Sigmoid colon (tissue), 7 donors: ENCODE data around the gene DAGLA. TPM values are rescaled to one million over a fixed set of nuclear protein-coding genes. Genes with fewer than 3 reads are reported as not detected.

Source experiments
- DNase-seq: peaks from one replicate; pipeline ENCODE4 v3.0.0-alpha.2; 2019
- H3K27ac ChIP-seq, 4 donors: fragments of 200-600 bp; sonication (generic); one replicate each; pipeline ENCODE4 v1.5.1; 2016 to 2019; ENCODE audit warnings: mild to moderate bottlenecking in 1 of 4
- H3K27me3 ChIP-seq, 3 donors: fragments of 200-600 bp; sonication (generic); one replicate each; pipeline ENCODE4 v1.5.1; 2019; ENCODE audit warnings: mild to moderate bottlenecking in 1 of 3
- H3K36me3 ChIP-seq, 4 donors: fragments of 200-600 bp; sonication (generic); one replicate each; pipeline ENCODE4 v1.5.1; 2016 to 2019
- H3K4me1 ChIP-seq, 4 donors: fragments of 200-600 bp; sonication (generic); one replicate each; pipeline ENCODE4 v1.5.1; 2017 to 2019
- H3K4me3 ChIP-seq, 4 donors: fragments of 200-600 bp; sonication (generic); one replicate each; pipeline ENCODE4 v1.5.1; 2017 to 2019; ENCODE audit warnings: mild to moderate bottlenecking in 2 of 4, moderate library complexity in 1 of 4
- H3K9me3 ChIP-seq, 4 donors: fragments of 200-600 bp in 3 of 4; sonication (generic) in 3 of 4; one replicate each; pipeline versions ENCODE4 v1.5.1 to v1.6.1; 2013 to 2019
- EP300 ChIP-seq, 4 donors: sonication (generic); formaldehyde crosslinking; IDR thresholded peaks; one replicate each; pipeline ENCODE4 v1.6.1; 2017; ENCODE audit warnings: antibody characterized with exemption in 4 of 4
- POLR2A ChIP-seq, 2 donors: fragments of 450-650 bp; IDR thresholded peaks; one replicate each; pipeline ENCODE4 v1.6.1; 2016; ENCODE audit warnings: antibody characterized with exemption in 2 of 2, mild to moderate bottlenecking in 2 of 2, moderate library complexity in 2 of 2
- POLR2AphosphoS5 ChIP-seq, 4 donors: sonication (generic); formaldehyde crosslinking; IDR thresholded peaks; one replicate each; pipeline ENCODE4 v1.6.1; 2017; ENCODE audit warnings: antibody characterized with exemption in 4 of 4
- WGBS, 2 donors: extraction: QIAGEN DNeasy Blood & Tissue Kit; methylation state at CpG; one replicate each; pipeline ENCODE4 v1.1.7; 2013; 5-methylcytosine and 5-hydroxymethylcytosine counted together
- intact Hi-C: fragments of 100-400 bp; cut with DNase I; formaldehyde crosslinking; loops from one replicate; pipeline ENCODE4 v1.15.1; 2023
- polyA plus RNA-seq, 3 donors: library from polyadenylated mRNA; stranded (reverse); fragments of 200-250 nt; gene quantifications; one replicate each; pipeline ENCODE4 v1.2.3, GENCODE V29; 2013
- total RNA-seq, 4 donors: library from RNA; depleted of rRNA; stranded (reverse); fragments of >200 nt; gene quantifications; one replicate each; pipeline ENCODE4 v1.1.0, GENCODE V29; 2016
- TF ChIP-seq, protein P1 (sequence below), 4 experiments: fragments of 450-650 bp in 3 of 4; fragments of 200-600 bp in 1 of 4; IDR thresholded peaks; one replicate each; pipeline ENCODE4 v1.5.1; 2016 to 2019; ENCODE audit warnings: antibody characterized with exemption in 4 of 4, mild to moderate bottlenecking in 3 of 4, moderate library complexity in 2 of 4
- donor health status: healthy with polysubstance abuse.
- donor health status: Bipolar disorder and iron deficiency.
- donor health status: healthy.

Gene DAGLA
- total and polyA plus RNA-seq, 7 donors, result 1.8 to 6.2 (median 2.1) TPM

- H3K27me3 ChIP-seq, result peaks cover 9 to 35% (median 10%) of the 10 kb centered on the region in 3 donors
- H3K36me3 ChIP-seq, result no peaks in the 10 kb centered on the region
- peaks cover 0 to 13% (median 10%) of the 10 kb centered on the region in 4 donors for H3K4me1 ChIP-seq
- no peak for TF ChIP-seq POLR2A (IDR thresholded peaks at IDR 0.05)
- TF ChIP-seq, protein P1, sequence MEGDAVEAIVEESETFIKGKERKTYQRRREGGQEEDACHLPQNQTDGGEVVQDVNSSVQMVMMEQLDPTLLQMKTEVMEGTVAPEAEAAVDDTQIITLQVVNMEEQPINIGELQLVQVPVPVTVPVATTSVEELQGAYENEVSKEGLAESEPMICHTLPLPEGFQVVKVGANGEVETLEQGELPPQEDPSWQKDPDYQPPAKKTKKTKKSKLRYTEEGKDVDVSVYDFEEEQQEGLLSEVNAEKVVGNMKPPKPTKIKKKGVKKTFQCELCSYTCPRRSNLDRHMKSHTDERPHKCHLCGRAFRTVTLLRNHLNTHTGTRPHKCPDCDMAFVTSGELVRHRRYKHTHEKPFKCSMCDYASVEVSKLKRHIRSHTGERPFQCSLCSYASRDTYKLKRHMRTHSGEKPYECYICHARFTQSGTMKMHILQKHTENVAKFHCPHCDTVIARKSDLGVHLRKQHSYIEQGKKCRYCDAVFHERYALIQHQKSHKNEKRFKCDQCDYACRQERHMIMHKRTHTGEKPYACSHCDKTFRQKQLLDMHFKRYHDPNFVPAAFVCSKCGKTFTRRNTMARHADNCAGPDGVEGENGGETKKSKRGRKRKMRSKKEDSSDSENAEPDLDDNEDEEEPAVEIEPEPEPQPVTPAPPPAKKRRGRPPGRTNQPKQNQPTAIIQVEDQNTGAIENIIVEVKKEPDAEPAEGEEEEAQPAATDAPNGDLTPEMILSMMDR (IDR thresholded peaks at IDR 0.05), result no peak
- no peak for TF ChIP-seq POLR2AphosphoS5 (IDR thresholded peaks at IDR 0.05)
- no peak for TF ChIP-seq EP300 (IDR thresholded peaks at IDR 0.05)
- DNase-seq, result no peak
- intact Hi-C loops, result loop anchor here (5.0 kb wide), 1 partner anchor 354 kb away; no protein-coding TSS in a partner anchor
- H3K27ac ChIP-seq, result no peak overlapping the region
- 22 to 42% methylated on average over 17 of the region's 17 CpGs for WGBS, 2 donors
- H3K4me3 ChIP-seq, result peak overlapping the region; percentile 21 to 52 (median 46)
- H3K9me3 ChIP-seq, result no peaks in the 10 kb centered on the region
Observed at GRCh38 chr11:61752925-61753521, 72.8 kb downstream of the DAGLA start.

DNA sequence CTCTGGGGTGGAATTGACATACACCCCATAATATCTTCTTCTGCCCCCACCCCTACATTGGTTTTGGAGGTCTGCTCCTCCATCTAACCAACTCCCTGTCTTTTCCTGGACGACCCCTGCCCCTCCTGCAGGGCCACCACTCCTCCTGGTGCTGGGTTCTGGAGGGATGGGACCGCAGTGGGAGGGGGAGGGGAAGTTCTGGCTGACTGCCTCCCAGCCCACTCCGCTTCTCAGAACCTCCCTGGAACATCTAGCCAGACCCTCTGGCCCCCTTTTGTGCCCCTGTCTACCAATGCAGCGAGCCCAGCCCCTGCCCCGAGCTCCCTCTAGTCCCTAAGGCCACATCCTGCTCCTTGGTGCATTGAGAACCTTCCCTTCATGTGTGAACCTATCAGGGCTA is 73.5 kb downstream of the DAGLA start:
- intact Hi-C loops, result loop anchor here (5.0 kb wide), 1 partner anchor 354 kb away; no protein-coding TSS in a partner anchor
- no peaks in the 10 kb centered on the region for H3K9me3 ChIP-seq
- H3K4me1 ChIP-seq, result peaks cover 0 to 13% (median 10%) of the 10 kb centered on the region in 4 donors
- no peak overlapping the region for H3K4me3 ChIP-seq
- DNase-seq, result no peak
- 83 to 90% methylated on average over 5 of the region's 5 CpGs for WGBS, 2 donors
- H3K36me3 ChIP-seq, result no peaks in the 10 kb centered on the region
- H3K27me3 ChIP-seq, result peaks cover 9 to 35% (median 10%) of the 10 kb centered on the region in 3 donors
- H3K27ac ChIP-seq, result no peak overlapping the region
- no peak for TF ChIP-seq EP300 (IDR thresholded peaks at IDR 0.05)

DNA sequence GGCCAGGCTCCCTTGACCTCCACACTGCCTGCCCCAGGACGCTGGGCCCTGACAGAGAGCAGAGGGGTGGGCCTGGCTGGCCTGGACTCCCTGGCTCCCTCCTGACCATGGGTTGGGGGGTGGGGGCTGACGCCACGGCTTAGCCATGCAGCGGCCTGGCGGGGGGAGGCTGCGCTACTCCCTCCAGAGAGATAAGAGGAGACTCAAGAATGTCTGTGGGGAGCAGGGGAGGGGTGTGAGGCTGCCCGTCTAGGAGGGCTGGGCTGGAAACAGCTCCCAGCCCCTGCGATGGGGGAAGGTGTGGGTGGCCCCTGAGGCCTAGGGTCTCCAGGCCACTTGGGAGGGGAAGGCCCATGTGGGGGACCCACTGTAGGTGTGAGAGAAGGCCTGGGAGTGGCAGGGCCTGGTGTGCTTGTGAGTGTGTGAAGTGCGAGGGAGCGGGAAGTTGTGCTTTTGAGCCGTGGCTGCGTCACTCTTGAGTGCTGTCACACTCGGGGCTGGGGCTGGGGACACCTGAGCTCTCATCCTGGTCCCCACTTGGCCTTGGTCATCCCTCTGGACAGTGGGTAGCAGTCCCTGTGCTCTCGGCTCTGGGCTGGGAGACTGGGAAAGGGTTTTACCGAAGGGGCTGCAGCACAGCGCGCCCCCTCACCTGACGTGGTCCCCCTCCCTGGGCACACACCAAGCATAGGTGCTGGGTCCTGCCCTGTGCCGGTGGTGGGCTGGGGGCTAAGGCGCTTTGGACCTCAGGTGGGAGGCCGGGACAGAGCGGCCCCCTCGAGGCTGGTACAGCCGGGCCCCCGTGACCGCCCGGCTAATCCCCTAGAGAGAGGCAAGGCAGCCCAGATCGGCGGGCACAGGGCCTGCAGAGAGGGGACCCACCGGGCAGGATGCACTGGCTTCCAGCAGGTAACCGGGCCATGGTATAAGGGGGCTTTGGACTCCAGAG is 74.6 kb downstream of the DAGLA start:
- H3K27me3 ChIP-seq, result peaks cover 9 to 35% (median 10%) of the 10 kb centered on the region in 3 donors
- H3K27ac ChIP-seq, result no peak overlapping the region
- H3K9me3 ChIP-seq, result no peaks in the 10 kb centered on the region
- WGBS, 2 donors, result 89 to 91% methylated on average over 31 of the region's 31 CpGs
- H3K4me1 ChIP-seq, result peaks cover 0 to 13% (median 10%) of the 10 kb centered on the region in 4 donors
- DNase-seq, result no peak
- intact Hi-C loops, result loop anchor here (5.0 kb wide), 1 partner anchor 352 kb away; no protein-coding TSS in a partner anchor
- H3K36me3 ChIP-seq, result no peaks in the 10 kb centered on the region
- TF ChIP-seq POLR2A (IDR thresholded peaks at IDR 0.05), result no peak
- no peak overlapping the region for H3K4me3 ChIP-seq

DNA sequence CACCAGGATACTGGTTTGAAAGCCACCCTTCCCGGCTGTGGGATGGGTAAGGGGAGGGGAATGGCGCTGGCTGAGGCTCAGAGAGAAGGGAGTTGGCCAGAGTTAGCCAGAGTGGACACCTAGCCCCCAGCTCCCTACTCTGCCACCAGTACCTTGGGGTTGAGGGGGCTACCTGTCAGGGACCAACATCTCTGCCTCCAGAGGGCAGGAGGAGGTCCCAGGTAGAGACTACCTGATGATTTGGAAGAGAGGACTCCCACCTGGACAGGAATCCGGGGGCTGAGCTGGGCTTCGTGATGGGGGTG is 75.9 kb downstream of the DAGLA start:
- Histone ChIP-seq H3K27me3 (peaks cover 9 to 24% (median 10%) of the 10 kb centered on the region in 3 donors), H3K4me1 (peaks cover 0 to 13% (median 10%) of the 10 kb centered on the region in 4 donors), H3K36me3 (no peaks in the 10 kb centered on the region), H3K4me3 (no peak overlapping the region), H3K9me3 (no peaks in the 10 kb centered on the region), H3K27ac (no peak overlapping the region)
- TF ChIP-seq POLR2A (IDR thresholded peaks at IDR 0.05) (no peak), POLR2AphosphoS5 (IDR thresholded peaks at IDR 0.05) (no peak), EP300 (IDR thresholded peaks at IDR 0.05) (no peak)
- TF ChIP-seq, protein P1 (IDR thresholded peaks at IDR 0.05), result no peak
- WGBS, 2 donors, result 71 to 80% methylated on average over 4 of the region's 4 CpGs
- DNase-seq, result no peak
- intact Hi-C loops, result no loop called here

DNA sequence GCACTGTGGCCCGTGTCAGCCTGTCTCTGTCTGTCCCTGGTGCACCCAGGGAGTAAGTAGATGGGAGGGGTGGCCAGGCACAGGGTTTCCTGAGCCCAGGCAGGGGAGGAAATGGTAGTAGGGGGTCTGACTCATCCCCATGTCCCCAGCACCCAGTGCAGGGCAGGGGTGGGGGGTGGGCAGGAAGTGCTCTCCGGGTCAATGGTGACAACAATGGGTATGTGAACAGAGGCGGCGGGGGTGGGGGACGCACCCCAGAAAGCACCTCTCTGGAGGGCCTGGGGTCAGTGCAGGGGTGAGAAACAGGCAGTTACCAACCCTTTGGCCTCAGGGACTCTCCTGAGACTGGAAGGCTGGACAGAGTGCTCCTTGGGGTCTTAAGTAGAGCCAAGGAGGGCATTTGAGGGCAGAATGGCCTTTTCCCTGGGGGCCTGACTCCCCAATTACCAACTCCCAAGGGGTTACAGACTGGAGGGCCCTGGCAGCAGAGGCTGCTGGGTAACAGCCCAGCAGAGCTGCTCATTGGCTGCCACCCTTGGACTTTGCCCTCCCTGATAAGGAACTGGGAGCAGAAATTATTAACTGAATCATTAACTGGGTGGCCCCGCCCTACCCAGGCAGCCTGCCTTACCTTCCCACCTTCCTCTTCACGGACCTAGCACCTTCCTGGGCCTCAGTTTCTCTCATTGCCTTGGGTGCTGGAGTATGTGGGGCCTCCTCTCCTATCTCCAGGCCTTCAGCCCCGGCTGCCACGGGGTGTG is 76.4 kb downstream of the DAGLA start:
- 19 to 58% methylated on average over 9 of the region's 9 CpGs for WGBS, 2 donors
- Histone ChIP-seq H3K27ac (no peak overlapping the region), H3K36me3 (no peaks in the 10 kb centered on the region), H3K4me1 (peaks cover 0 to 13% (median 10%) of the 10 kb centered on the region in 4 donors), H3K9me3 (no peaks in the 10 kb centered on the region), H3K4me3 (no peak overlapping the region), H3K27me3 (peaks cover 9 to 21% (median 10%) of the 10 kb centered on the region in 3 donors)
- intact Hi-C loops, result no loop called here
- no peak for DNase-seq
- TF ChIP-seq EP300 (IDR thresholded peaks at IDR 0.05) (no peak), POLR2A (IDR thresholded peaks at IDR 0.05) (no peak), POLR2AphosphoS5 (IDR thresholded peaks at IDR 0.05) (no peak)
- TF ChIP-seq, protein P1 (IDR thresholded peaks at IDR 0.05), result no peak
